ENCODE results near the gene PGGT1B.

PGGT1B gene

GRCh38 chr5:115262321-115263077, at the start of gene PGGT1B:
PGGT1B (minus strand) TSS chr5:115262877; CDS start chr5:115262851, 26 bp downstream.
- Histone ChIP-seq H3K36me3 (ENCODE audit: control insufficient read depth, insufficient read depth, low read length) (no peaks in the 10 kb centered on the region), H3K9me3 (ENCODE audit: control insufficient read depth, low read length) (peaks cover 2% of the 10 kb centered on the region), H2AFZ (peak within 1 kb of the TSS; percentile 99), H3K27ac (peak within 1 kb of the TSS; percentile 79), H3K4me3 (ENCODE audit: low read depth, low read length) (peak within 1 kb of the TSS; percentile 84), H3K9ac (no peak within 1 kb of the TSS), H3K4me1 (peaks cover 5% of the 10 kb centered on the region), H3K79me2 (peaks cover 28% of the 10 kb centered on the region), H3K27me3 (ENCODE audit: control insufficient read depth, insufficient read depth, low read length) (no peaks in the 10 kb centered on the region), H3K4me2 (ENCODE audit: low read length) (peak within 1 kb of the TSS; percentile 56)
- TF ChIP-seq CTCF (IDR thresholded peaks at IDR 0.05), result no peak

- H3K9ac ChIP-seq, result no peak overlapping the region
- H3K9me3 ChIP-seq (ENCODE audit: control insufficient read depth, low read length), result no peaks in the 10 kb centered on the region
- no peaks in the 10 kb centered on the region for H3K4me1 ChIP-seq
- H3K36me3 ChIP-seq (ENCODE audit: control insufficient read depth, insufficient read depth, low read length), result no peaks in the 10 kb centered on the region
- H3K27ac ChIP-seq, result no peak overlapping the region
- H3K27me3 ChIP-seq (ENCODE audit: control insufficient read depth, insufficient read depth, low read length), result no peaks in the 10 kb centered on the region
- H3K79me2 ChIP-seq, result no peaks in the 10 kb centered on the region
- peak; percentile 76 for TF ChIP-seq CTCF (IDR thresholded peaks at IDR 0.05)
- no peak overlapping the region for H3K4me3 ChIP-seq (ENCODE audit: low read depth, low read length)
- H2AFZ ChIP-seq, result no peak overlapping the region
- H3K4me2 ChIP-seq (ENCODE audit: low read length), result no peak overlapping the region
Measured at GRCh38 chr5:115309751-115310370, 47.2 kb upstream of the PGGT1B start.

- Histone ChIP-seq H3K4me3 (ENCODE audit: low read depth, low read length) (no peak overlapping the region), H3K27me3 (ENCODE audit: control insufficient read depth, insufficient read depth, low read length) (no peaks in the 10 kb centered on the region), H3K79me2 (no peaks in the 10 kb centered on the region), H3K4me1 (no peaks in the 10 kb centered on the region), H3K4me2 (ENCODE audit: low read length) (no peak overlapping the region), H3K27ac (no peak overlapping the region), H3K9ac (no peak overlapping the region), H3K36me3 (ENCODE audit: control insufficient read depth, insufficient read depth, low read length) (no peaks in the 10 kb centered on the region), H2AFZ (no peak overlapping the region), H3K9me3 (ENCODE audit: control insufficient read depth, low read length) (no peaks in the 10 kb centered on the region)
- no peak for TF ChIP-seq CTCF (IDR thresholded peaks at IDR 0.05)
Measured at GRCh38 chr5:115308815-115309214, 46.1 kb upstream of the PGGT1B start.

GRCh38 chr5:115306011-115306536, 43.4 kb upstream of the PGGT1B start:
- no peaks in the 10 kb centered on the region for H3K79me2 ChIP-seq
- H3K36me3 ChIP-seq (ENCODE audit: control insufficient read depth, insufficient read depth, low read length), result no peaks in the 10 kb centered on the region
- no peak for TF ChIP-seq CTCF (IDR thresholded peaks at IDR 0.05)
- H3K9me3 ChIP-seq (ENCODE audit: control insufficient read depth, low read length), result no peaks in the 10 kb centered on the region
- no peaks in the 10 kb centered on the region for H3K27me3 ChIP-seq (ENCODE audit: control insufficient read depth, insufficient read depth, low read length)
- H3K4me2 ChIP-seq (ENCODE audit: low read length), result no peak overlapping the region
- H3K4me3 ChIP-seq (ENCODE audit: low read depth, low read length), result no peak overlapping the region
- no peak overlapping the region for H3K27ac ChIP-seq
- H3K9ac ChIP-seq, result no peak overlapping the region
- no peak overlapping the region for H2AFZ ChIP-seq
- H3K4me1 ChIP-seq, result no peaks in the 10 kb centered on the region

Data from parathyroid adenoma (tissue), 2 donors.